Breast epithelium (tissue), 4 donors: ENCODE data around the gene VDAC2. TPM values are rescaled to one million over a fixed set of nuclear protein-coding genes. Genes with fewer than 3 reads are reported as not detected.

Source experiments
- DNase-seq, 2 donors: peaks; one replicate each; pipeline ENCODE4 v3.0.0-alpha.2; 2019; ENCODE audit warnings: low spot score in 2 of 2
- H3K27ac ChIP-seq, 2 donors: fragments of 200-600 bp; sonication (generic) in 1 of 2; one replicate each; pipeline ENCODE4 v1.5.1; 2016 to 2019; ENCODE audit warnings: mild to moderate bottlenecking in 1 of 2
- H3K27me3 ChIP-seq, 2 donors: fragments of 200-600 bp; sonication (generic) in 1 of 2; one replicate each; pipeline versions ENCODE4 v1.5.1 to v1.6.0; 2017 to 2019; ENCODE audit warnings: control low read depth in 1 of 2, mild to moderate bottlenecking in 1 of 2
- H3K36me3 ChIP-seq: fragments of 200-600 bp; one replicate; pipeline ENCODE4 v1.5.1; 2019
- H3K4me1 ChIP-seq, 2 donors: fragments of 200-600 bp; sonication (generic); one replicate each; pipeline ENCODE4 v1.5.1; 2016 to 2019; ENCODE audit warnings: control low read depth in 1 of 2
- H3K4me3 ChIP-seq, 3 donors: fragments of 200-600 bp; sonication (generic); 1 replicate in 2 of 3; 2 replicates in 1 of 3; pipeline ENCODE4 v1.5.1; 2016 to 2019; ENCODE audit warnings: mild to moderate bottlenecking in 3 of 3, moderate library complexity in 2 of 3
- H3K9me3 ChIP-seq, 2 donors: fragments of 200-600 bp; sonication (generic) in 1 of 2; one replicate each; pipeline ENCODE4 v1.5.1; 2016 to 2019; ENCODE audit warnings: control low read depth in 1 of 2
- POLR2A ChIP-seq: fragments of 450-650 bp; IDR thresholded peaks from one replicate; pipeline ENCODE4 v1.6.1; 2016; ENCODE audit warnings: antibody characterized with exemption, mild to moderate bottlenecking, moderate library complexity
- POLR2AphosphoS5 ChIP-seq, 3 donors: sonication (generic); formaldehyde crosslinking; IDR thresholded peaks; one replicate each; pipeline ENCODE4 v1.6.1; 2017; ENCODE audit warnings: antibody characterized with exemption in 3 of 3
- intact Hi-C: fragments of 100-400 bp; cut with DNase I; formaldehyde crosslinking; loops from one replicate; pipeline ENCODE4 v1.15.1; 2023; ENCODE audit warnings: low total_unique reads
- total RNA-seq, 3 donors: library from RNA; depleted of rRNA; stranded (reverse); fragments of >200 nt; gene quantifications; one replicate each; pipeline ENCODE4 v1.1.0, GENCODE V29; 2016
- TF ChIP-seq, protein P1 (sequence below), 3 donors: fragments of 450-650 bp; IDR thresholded peaks; one replicate each; pipeline ENCODE4 v1.5.1; 2016 to 2017; ENCODE audit warnings: antibody characterized with exemption in 3 of 3, mild to moderate bottlenecking in 3 of 3, moderate library complexity in 3 of 3

VDAC2 gene
- total RNA-seq, 3 donors from 2014 or later, result 86.2 to 127 (median 91.6) TPM

GRCh38 chr10:75230600-75231038 is 20.0 kb downstream of the VDAC2 start:
- H3K27ac ChIP-seq, result peak overlapping the region in 1 of 2 donors; percentile 6
- no peaks in the 10 kb centered on the region for H3K9me3 ChIP-seq
- no peak overlapping the region for H3K4me3 ChIP-seq
- no peaks in the 10 kb centered on the region for H3K27me3 ChIP-seq
- intact Hi-C loops, result loop anchor here (10.0 kb wide), 1 partner anchor 126 kb away; a partner anchor contains a TSS
- TF ChIP-seq POLR2AphosphoS5 (IDR thresholded peaks at IDR 0.05) (peak in 2 of 3 donors; percentile 12 to 42), POLR2A (no peak)
- TF ChIP-seq, protein P1, sequence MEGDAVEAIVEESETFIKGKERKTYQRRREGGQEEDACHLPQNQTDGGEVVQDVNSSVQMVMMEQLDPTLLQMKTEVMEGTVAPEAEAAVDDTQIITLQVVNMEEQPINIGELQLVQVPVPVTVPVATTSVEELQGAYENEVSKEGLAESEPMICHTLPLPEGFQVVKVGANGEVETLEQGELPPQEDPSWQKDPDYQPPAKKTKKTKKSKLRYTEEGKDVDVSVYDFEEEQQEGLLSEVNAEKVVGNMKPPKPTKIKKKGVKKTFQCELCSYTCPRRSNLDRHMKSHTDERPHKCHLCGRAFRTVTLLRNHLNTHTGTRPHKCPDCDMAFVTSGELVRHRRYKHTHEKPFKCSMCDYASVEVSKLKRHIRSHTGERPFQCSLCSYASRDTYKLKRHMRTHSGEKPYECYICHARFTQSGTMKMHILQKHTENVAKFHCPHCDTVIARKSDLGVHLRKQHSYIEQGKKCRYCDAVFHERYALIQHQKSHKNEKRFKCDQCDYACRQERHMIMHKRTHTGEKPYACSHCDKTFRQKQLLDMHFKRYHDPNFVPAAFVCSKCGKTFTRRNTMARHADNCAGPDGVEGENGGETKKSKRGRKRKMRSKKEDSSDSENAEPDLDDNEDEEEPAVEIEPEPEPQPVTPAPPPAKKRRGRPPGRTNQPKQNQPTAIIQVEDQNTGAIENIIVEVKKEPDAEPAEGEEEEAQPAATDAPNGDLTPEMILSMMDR (IDR thresholded peaks at IDR 0.05), result peak; percentile 83 to 89 (median 87)
- H3K36me3 ChIP-seq, result no peaks in the 10 kb centered on the region
- peak; percentile 86 to 89 for DNase-seq
- peaks cover 9 to 25% of the 10 kb centered on the region in 2 donors for H3K4me1 ChIP-seq

- Histone ChIP-seq H3K27ac (peak overlapping the region in 1 of 2 donors; percentile 13), H3K27me3 (no peaks in the 10 kb centered on the region), H3K36me3 (no peaks in the 10 kb centered on the region), H3K4me3 (no peak overlapping the region), H3K9me3 (no peaks in the 10 kb centered on the region), H3K4me1 (peaks cover 9 to 12% of the 10 kb centered on the region in 2 donors)
- no peak for DNase-seq
- intact Hi-C loops, result loop anchor here (10.0 kb wide), 1 partner anchor 127 kb away; a partner anchor contains a TSS
- TF ChIP-seq POLR2A, result no peak
- TF ChIP-seq POLR2AphosphoS5 (IDR thresholded peaks at IDR 0.05), result no peak
- TF ChIP-seq, protein P1 (IDR thresholded peaks at IDR 0.05), result no peak
Observed at GRCh38 chr10:75231672-75232581, 21.3 kb downstream of the VDAC2 start.

- no peaks in the 10 kb centered on the region for H3K36me3 ChIP-seq
- H3K9me3 ChIP-seq, result no peaks in the 10 kb centered on the region
- H3K27me3 ChIP-seq, result no peaks in the 10 kb centered on the region
- H3K4me3 ChIP-seq, result peak overlapping the region; percentile 69 to 84 (median 73)
- TF ChIP-seq, protein P1 (IDR thresholded peaks at IDR 0.05), result no peak
- TF ChIP-seq POLR2AphosphoS5 (IDR thresholded peaks at IDR 0.05), result no peak
- no peak for TF ChIP-seq POLR2A
- H3K4me1 ChIP-seq, result peaks cover 9 to 12% of the 10 kb centered on the region in 2 donors
- DNase-seq, result no peak
- intact Hi-C loops, result loop anchor here (10.0 kb wide), 1 partner anchor 129 kb away; a partner anchor contains a TSS
- H3K27ac ChIP-seq, result peak overlapping the region; percentile 84 to 87
Observed at GRCh38 chr10:75233444-75234016, 22.9 kb downstream of the VDAC2 start.

- H3K9me3 ChIP-seq, result no peaks in the 10 kb centered on the region
- peaks cover 8 to 9% of the 10 kb centered on the region in 2 donors for H3K4me1 ChIP-seq
- TF ChIP-seq, protein P1 (IDR thresholded peaks at IDR 0.05), result no peak
- TF ChIP-seq POLR2A (no peak), POLR2AphosphoS5 (IDR thresholded peaks at IDR 0.05) (no peak)
- H3K4me3 ChIP-seq, result peak overlapping the region; percentile 69 to 84 (median 73)
- peak overlapping the region; percentile 84 to 87 for H3K27ac ChIP-seq
- no peaks in the 10 kb centered on the region for H3K36me3 ChIP-seq
- intact Hi-C loops, result loop anchor here (10.0 kb wide), 1 partner anchor 129 kb away; a partner anchor contains a TSS
- no peaks in the 10 kb centered on the region for H3K27me3 ChIP-seq
- peak; percentile 94 to 97 for DNase-seq
Observed at GRCh38 chr10:75234017-75234682, 23.6 kb downstream of the VDAC2 start.
